Measurements from ENCODE around the gene PODXL.

DNA sequence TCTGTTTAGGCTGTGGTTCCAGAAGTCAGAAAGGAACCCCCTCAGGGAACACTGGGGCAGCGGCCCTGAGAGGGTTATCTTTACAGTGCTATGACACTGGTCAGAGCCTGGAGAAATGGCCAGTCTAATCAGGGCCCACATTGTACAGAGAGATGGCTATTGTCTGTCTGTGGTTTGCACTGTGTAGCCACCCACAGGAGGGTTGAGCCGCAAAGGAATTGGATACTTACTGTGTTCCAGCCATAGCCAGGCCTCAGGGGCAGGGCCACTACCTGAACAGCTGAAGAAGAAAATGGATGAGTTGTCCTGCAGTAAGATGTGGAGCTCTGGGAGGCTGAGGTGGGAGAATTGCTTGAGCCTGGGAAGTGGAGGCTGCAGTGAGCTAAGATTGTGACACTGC lies 47.5 kb upstream of the PODXL start:
- TF ChIP-seq, protein P1, sequence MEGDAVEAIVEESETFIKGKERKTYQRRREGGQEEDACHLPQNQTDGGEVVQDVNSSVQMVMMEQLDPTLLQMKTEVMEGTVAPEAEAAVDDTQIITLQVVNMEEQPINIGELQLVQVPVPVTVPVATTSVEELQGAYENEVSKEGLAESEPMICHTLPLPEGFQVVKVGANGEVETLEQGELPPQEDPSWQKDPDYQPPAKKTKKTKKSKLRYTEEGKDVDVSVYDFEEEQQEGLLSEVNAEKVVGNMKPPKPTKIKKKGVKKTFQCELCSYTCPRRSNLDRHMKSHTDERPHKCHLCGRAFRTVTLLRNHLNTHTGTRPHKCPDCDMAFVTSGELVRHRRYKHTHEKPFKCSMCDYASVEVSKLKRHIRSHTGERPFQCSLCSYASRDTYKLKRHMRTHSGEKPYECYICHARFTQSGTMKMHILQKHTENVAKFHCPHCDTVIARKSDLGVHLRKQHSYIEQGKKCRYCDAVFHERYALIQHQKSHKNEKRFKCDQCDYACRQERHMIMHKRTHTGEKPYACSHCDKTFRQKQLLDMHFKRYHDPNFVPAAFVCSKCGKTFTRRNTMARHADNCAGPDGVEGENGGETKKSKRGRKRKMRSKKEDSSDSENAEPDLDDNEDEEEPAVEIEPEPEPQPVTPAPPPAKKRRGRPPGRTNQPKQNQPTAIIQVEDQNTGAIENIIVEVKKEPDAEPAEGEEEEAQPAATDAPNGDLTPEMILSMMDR (IDR thresholded peaks at IDR 0.05 in 2 of 3, conservative IDR thresholded peaks at IDR 0.05 in 1 of 3; ENCODE audit: borderline replicate concordance in 1 of 3, insufficient read depth in 1 of 3, low read depth in 2 of 3, low read length in 2 of 3), result no peak
- TF ChIP-seq, protein P2, sequence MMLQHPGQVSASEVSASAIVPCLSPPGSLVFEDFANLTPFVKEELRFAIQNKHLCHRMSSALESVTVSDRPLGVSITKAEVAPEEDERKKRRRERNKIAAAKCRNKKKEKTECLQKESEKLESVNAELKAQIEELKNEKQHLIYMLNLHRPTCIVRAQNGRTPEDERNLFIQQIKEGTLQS (IDR thresholded peaks at IDR 0.05), result no peak
- TF ChIP-seq POLR2A (IDR thresholded peaks at IDR 0.05; ENCODE audit: borderline replicate concordance, extremely low read depth, insufficient read depth, insufficient read length) (no peak), SIN3A (IDR thresholded peaks at IDR 0.05; ENCODE audit: low read depth) (no peak), EGR1 (IDR thresholded peaks at IDR 0.05; ENCODE audit: low read depth) (no peak), FOSL1 (IDR thresholded peaks at IDR 0.05; ENCODE audit: low read depth) (no peak), ZNF274 (IDR thresholded peaks at IDR 0.05; ENCODE audit: low read depth, low read length) (no peak), POLR2AphosphoS5 (IDR thresholded peaks at IDR 0.05; ENCODE audit: low read depth, low read length) (no peak)

Measured in HCT116 (cell line).